T-helper 17 cell (primary cell): ENCODE data around the gene CRTC1. TPM values are rescaled to one million over a fixed set of nuclear protein-coding genes. Genes with fewer than 3 reads are reported as not detected.
"Not testable (repeated sequence)": the region's sequence is repeated elsewhere in the genome, so short reads cannot be mapped to it uniquely, and the experiment has no call there.

ENCODE experiments used
- ATAC-seq: fragments of 150-1000 bp; cut with Tn5 transposase; 2 replicates; pipeline ENCODE4 v1.10.0; 2021; ENCODE audit warnings: mild to moderate bottlenecking, moderate library complexity
- DNase-seq, 3 donors: peaks; one replicate each; pipeline versions ENCODE4 v3.0.0 to v3.0.0-alpha.2; 2020 to 2021
- H3K9me3 ChIP-seq: one replicate; pipeline ENCODE4 v1.7.0; 2013; ENCODE audit warnings: low read length, mild to moderate bottlenecking; ENCODE audit not compliant: control insufficient read depth, poor library complexity, severe bottlenecking
- H3K27ac Mint-ChIP-seq: one replicate; pipeline ENCODE4 v1.8.0; 2022; ENCODE audit warnings: mild to moderate bottlenecking, moderate library complexity, mixed read lengths
- H3K27me3 Mint-ChIP-seq: one replicate; pipeline ENCODE4 v1.8.0; 2022; ENCODE audit warnings: mixed read lengths
- H3K36me3 Mint-ChIP-seq: one replicate; pipeline ENCODE4 v1.8.0; 2022; ENCODE audit warnings: low read depth, mixed read lengths
- H3K4me1 Mint-ChIP-seq: one replicate; pipeline ENCODE4 v1.8.0; 2022; ENCODE audit warnings: mild to moderate bottlenecking, mixed read lengths
- H3K4me3 Mint-ChIP-seq: one replicate; pipeline ENCODE4 v1.8.0; 2022; ENCODE audit warnings: mild to moderate bottlenecking, moderate library complexity, mixed read lengths
- total RNA-seq, 4 donors: library from RNA in 2 of 4; stranded (reverse) in 2 of 4; gene quantifications; one replicate each; pipeline ENCODE4 v1.2.3 and lab custom pipeline; 2022 to 2026

CRTC1 gene
- total RNA-seq, 2 donors from 2014 or later: 14.4 to 15.3 TPM

DNA sequence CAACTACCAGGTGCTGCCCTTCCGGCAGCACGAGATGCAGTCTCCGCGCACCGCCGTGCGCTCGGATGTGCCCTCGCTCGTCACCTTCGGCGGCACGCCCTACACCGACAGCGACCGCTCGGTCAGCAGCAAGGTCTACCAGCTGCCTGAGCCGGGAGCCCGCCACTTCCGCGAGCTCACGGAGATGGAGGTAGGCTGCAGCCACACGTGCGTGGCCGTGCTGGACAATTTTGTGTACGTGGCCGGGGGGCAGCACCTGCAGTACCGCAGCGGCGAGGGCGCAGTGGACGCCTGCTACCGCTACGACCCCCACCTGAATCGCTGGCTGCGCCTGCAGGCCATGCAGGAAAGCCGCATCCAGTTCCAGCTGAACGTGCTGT is 15.2 kb upstream of the CRTC1 start:
- Mint-ChIP-seq H3K36me3 (no peaks in the 10 kb centered on the region), H3K27me3 (no peaks in the 10 kb centered on the region), H3K4me3 (no peak overlapping the region), H3K4me1 (no peaks in the 10 kb centered on the region), H3K27ac (no peak overlapping the region)
- H3K9me3 ChIP-seq: no peaks in the 10 kb centered on the region
- ATAC-seq (no peak), DNase-seq (no peak)

- H3K4me1 Mint-ChIP-seq: no peaks in the 10 kb centered on the region
- peak overlapping the region; percentile 19 for H3K27ac Mint-ChIP-seq
- H3K9me3 ChIP-seq: no peaks in the 10 kb centered on the region
- ATAC-seq: no peak
- H3K27me3 Mint-ChIP-seq: no peaks in the 10 kb centered on the region
- no peak for DNase-seq
- no peak overlapping the region for H3K4me3 Mint-ChIP-seq
- no peaks in the 10 kb centered on the region for H3K36me3 Mint-ChIP-seq
Observed at GRCh38 chr19:18668744-18669523, 14.5 kb upstream of the CRTC1 start.

- H3K27me3 Mint-ChIP-seq: no peaks in the 10 kb centered on the region
- H3K36me3 Mint-ChIP-seq: no peaks in the 10 kb centered on the region
Observed at GRCh38 chr19:18669524-18669817, 14.0 kb upstream of the CRTC1 start.

GRCh38 chr19:18669883-18670282 is 13.6 kb upstream of the CRTC1 start:
- no peaks in the 10 kb centered on the region for H3K4me1 Mint-ChIP-seq
- no peaks in the 10 kb centered on the region for H3K36me3 Mint-ChIP-seq
- H3K27me3 Mint-ChIP-seq: no peaks in the 10 kb centered on the region
- no peaks in the 10 kb centered on the region for H3K9me3 ChIP-seq
- peak overlapping the region; percentile 19 for H3K27ac Mint-ChIP-seq
- no peak for DNase-seq
- no peak for ATAC-seq
- no peak overlapping the region for H3K4me3 Mint-ChIP-seq

More at GRCh38 chr19:18669524-18669817, 14.0 kb upstream of the CRTC1 start:
- H3K4me3 Mint-ChIP-seq: no peak overlapping the region
- ATAC-seq (no peak), DNase-seq (no peak)
- no peaks in the 10 kb centered on the region for H3K4me1 Mint-ChIP-seq
- H3K27ac Mint-ChIP-seq: peak overlapping the region; percentile 19
- H3K9me3 ChIP-seq: no peaks in the 10 kb centered on the region

GRCh38 chr19:18670312-18670711 is 13.2 kb upstream of the CRTC1 start:
- Mint-ChIP-seq H3K4me3 (no peak overlapping the region), H3K27ac (peak overlapping the region; percentile 19), H3K36me3 (no peaks in the 10 kb centered on the region), H3K27me3 (no peaks in the 10 kb centered on the region), H3K4me1 (no peaks in the 10 kb centered on the region)
- no peak for DNase-seq
- no peaks in the 10 kb centered on the region for H3K9me3 ChIP-seq
- ATAC-seq: no peak

GRCh38 chr19:18671303-18672043 is 12.0 kb upstream of the CRTC1 start:
- H3K27ac Mint-ChIP-seq: no peak overlapping the region
- H3K4me3 Mint-ChIP-seq: no peak overlapping the region
- ATAC-seq: no peak
- H3K27me3 Mint-ChIP-seq: no peaks in the 10 kb centered on the region
- no peaks in the 10 kb centered on the region for H3K36me3 Mint-ChIP-seq
- H3K9me3 ChIP-seq: no peaks in the 10 kb centered on the region
- no peaks in the 10 kb centered on the region for H3K4me1 Mint-ChIP-seq
- no peak for DNase-seq

DNA sequence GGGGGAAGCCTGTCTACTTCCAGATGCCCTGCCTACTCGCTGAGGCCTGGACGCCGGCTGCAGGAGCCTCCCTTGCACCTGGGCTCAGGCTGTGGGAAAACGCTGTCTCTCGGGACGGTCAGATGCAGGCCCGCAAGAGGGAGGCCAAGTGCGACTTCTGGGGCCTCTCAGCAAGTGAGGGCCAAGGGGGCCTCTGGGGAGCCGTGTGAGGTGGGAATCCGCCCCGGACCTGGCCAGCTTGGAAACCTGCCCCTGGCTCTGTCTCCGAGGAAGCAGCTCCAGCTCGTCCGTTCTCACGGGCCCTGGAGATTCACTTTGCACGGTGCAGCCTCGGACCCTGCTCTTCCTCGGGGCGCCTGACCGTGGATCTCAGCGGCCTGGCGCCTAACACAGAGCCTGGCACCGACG is 11.4 kb upstream of the CRTC1 start:
- no peak overlapping the region for H3K4me3 Mint-ChIP-seq
- H3K9me3 ChIP-seq: no peaks in the 10 kb centered on the region
- DNase-seq: no peak
- no peaks in the 10 kb centered on the region for H3K4me1 Mint-ChIP-seq
- H3K36me3 Mint-ChIP-seq: no peaks in the 10 kb centered on the region
- no peak for ATAC-seq
- no peaks in the 10 kb centered on the region for H3K27me3 Mint-ChIP-seq
- no peak overlapping the region for H3K27ac Mint-ChIP-seq

GRCh38 chr19:18672606-18673337 is 10.7 kb upstream of the CRTC1 start:
- H3K4me3 Mint-ChIP-seq: no peak overlapping the region
- H3K27me3 Mint-ChIP-seq: no peaks in the 10 kb centered on the region
- no peak for ATAC-seq
- DNase-seq: no peak
- no peaks in the 10 kb centered on the region for H3K36me3 Mint-ChIP-seq
- no peaks in the 10 kb centered on the region for H3K9me3 ChIP-seq
- no peaks in the 10 kb centered on the region for H3K4me1 Mint-ChIP-seq
- H3K27ac Mint-ChIP-seq: peak overlapping the region; percentile 24

- no peak overlapping the region for H3K4me3 Mint-ChIP-seq
Observed at GRCh38 chr19:18674616-18675015, 8.9 kb upstream of the CRTC1 start.

DNA sequence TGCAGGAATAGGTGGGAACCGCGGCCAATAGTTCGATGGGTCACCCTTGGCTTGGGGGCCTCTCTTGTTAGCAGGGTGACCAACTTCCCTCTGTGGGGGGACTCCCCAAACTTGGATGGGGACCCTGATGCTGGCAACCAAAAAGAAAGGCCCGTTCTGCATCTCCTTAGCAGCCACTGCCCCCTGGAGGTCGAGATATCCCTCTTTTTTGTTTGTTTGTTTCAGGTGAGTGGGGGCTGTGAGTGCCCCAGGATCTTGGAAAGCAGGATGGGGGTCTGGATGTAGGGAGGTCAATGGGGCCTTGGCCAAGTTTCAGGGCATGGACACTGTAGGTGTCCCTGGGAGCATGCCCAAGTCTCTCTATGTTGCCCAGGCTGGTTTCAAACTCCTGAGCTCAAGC is 7.7 kb upstream of the CRTC1 start:
- H3K27me3 Mint-ChIP-seq: peaks cover 5% of the 10 kb centered on the region
- ATAC-seq (no peak), DNase-seq (no peak)
- H3K27ac Mint-ChIP-seq: no peak overlapping the region
- H3K36me3 Mint-ChIP-seq: no peaks in the 10 kb centered on the region
- H3K4me3 Mint-ChIP-seq: no peak overlapping the region
- H3K9me3 ChIP-seq: no peaks in the 10 kb centered on the region
- no peaks in the 10 kb centered on the region for H3K4me1 Mint-ChIP-seq

More at GRCh38 chr19:18674616-18675015, 8.9 kb upstream of the CRTC1 start:
- H3K27me3 Mint-ChIP-seq: peaks cover 5% of the 10 kb centered on the region
- H3K4me1 Mint-ChIP-seq: no peaks in the 10 kb centered on the region
- H3K9me3 ChIP-seq: no peaks in the 10 kb centered on the region
- H3K36me3 Mint-ChIP-seq: no peaks in the 10 kb centered on the region
- DNase-seq (no peak), ATAC-seq (no peak)
- no peak overlapping the region for H3K27ac Mint-ChIP-seq

DNA sequence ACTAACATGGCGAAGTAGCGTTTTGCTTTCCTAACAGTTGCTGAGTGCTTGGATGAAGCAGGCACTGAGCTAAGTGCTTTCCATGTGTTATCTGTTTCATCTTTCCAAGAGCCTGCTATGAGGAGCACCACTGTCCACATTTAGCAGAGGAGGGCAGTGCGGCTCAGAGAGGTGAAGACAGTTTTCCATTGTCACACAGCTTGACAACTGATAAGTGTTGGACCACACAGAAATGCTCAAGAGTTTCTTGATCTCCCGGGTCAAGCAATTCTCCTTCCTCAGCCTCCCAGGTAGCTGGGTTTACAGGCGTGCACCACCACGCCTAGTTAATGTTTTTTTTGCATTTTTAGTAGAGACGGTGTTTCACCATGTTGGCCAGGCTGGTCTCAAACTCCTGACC is 6.8 kb upstream of the CRTC1 start:
- Mint-ChIP-seq H3K27ac (no peak overlapping the region), H3K36me3 (no peaks in the 10 kb centered on the region), H3K27me3 (peaks cover 5% of the 10 kb centered on the region), H3K4me1 (no peaks in the 10 kb centered on the region), H3K4me3 (no peak overlapping the region)
- no peak for ATAC-seq
- no peak for DNase-seq
- no peaks in the 10 kb centered on the region for H3K9me3 ChIP-seq

DNA sequence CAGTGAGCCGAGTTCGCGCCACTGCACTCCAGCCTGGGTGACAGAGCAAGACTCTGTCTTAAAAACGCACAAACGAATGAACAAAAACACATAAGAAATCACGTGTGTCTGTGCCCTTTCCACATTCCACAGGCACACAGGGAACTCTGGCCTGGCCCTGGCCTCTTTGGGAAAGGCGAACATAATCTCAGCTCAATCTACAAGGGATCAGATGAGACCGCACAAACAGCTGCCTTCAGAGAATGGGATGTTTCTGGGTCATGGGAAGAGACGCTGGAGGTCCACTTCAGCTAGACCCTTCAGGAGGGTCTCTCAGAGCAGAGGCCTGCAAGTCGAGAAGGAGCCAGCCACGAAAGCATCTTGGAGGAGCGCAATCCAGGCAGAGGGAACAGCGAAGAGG is 6.3 kb upstream of the CRTC1 start:
- Mint-ChIP-seq H3K4me3 (no peak overlapping the region), H3K36me3 (no peaks in the 10 kb centered on the region), H3K27ac (no peak overlapping the region), H3K27me3 (peaks cover 5% of the 10 kb centered on the region), H3K4me1 (no peaks in the 10 kb centered on the region)
- ATAC-seq (no peak), DNase-seq (no peak)
- no peaks in the 10 kb centered on the region for H3K9me3 ChIP-seq

DNA sequence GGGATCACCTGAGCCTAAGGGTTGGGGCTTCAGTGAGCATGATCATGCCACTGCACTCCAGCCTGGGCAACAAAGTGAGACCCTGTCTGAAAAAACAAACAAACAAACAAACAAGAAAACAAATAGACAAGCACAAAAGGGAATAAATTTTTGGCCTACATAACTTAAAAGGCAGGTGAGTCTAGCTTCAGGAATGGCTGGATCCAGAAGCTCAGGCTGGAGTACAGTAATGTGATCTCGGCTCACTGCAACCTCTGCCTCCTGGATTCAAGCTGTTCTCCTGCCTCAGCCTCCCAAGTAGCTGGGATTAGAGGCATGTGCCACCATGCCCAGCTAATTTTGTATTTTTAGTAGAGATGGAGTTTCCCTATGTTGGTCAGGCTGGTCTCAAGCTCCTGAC is 3.3 kb upstream of the CRTC1 start:
- not testable (repeated sequence) for DNase-seq, H3K9me3 ChIP-seq, H3K4me1 Mint-ChIP-seq, H3K4me3 Mint-ChIP-seq, H3K27me3 Mint-ChIP-seq, ATAC-seq, H3K36me3 Mint-ChIP-seq, H3K27ac Mint-ChIP-seq
